Body of pancreas (tissue), 4 donors: ENCODE measurements around the gene EDAR. TPM values are rescaled to one million over a fixed set of nuclear protein-coding genes. Genes with fewer than 3 reads are reported as not detected.

Source experiments
- ATAC-seq: fragments of 150-250 bp; one replicate; pipeline ENCODE4 v1.9.1; 2016
- DNase-seq, 4 donors: peaks; one replicate each; pipeline ENCODE4 v3.0.0-alpha.2; 2019
- H3K27ac ChIP-seq, 4 donors: fragments of 200-600 bp; sonication (generic); 1 replicate in 3 of 4; 2 replicates in 1 of 4; pipeline versions ENCODE4 v1.5.1 to v1.6.1; 2016 to 2019; ENCODE audit warnings: mild to moderate bottlenecking in 1 of 4, mixed read lengths in 1 of 4, moderate library complexity in 1 of 4
- H3K27me3 ChIP-seq, 2 donors: fragments of 200-600 bp; sonication (generic); one replicate each; pipeline ENCODE4 v1.6.0; 2016; ENCODE audit warnings: mild to moderate bottlenecking in 1 of 2
- H3K36me3 ChIP-seq, 2 donors: fragments of 200-600 bp; sonication (generic); replicated peaks in 1 of 2; 2 replicates each; pipeline ENCODE4 v1.5.1; 2016; ENCODE audit warnings: low read depth in 2 of 2; ENCODE audit not compliant: insufficient read depth in 1 of 2
- H3K4me1 ChIP-seq: fragments of 200-600 bp; sonication (generic); one replicate; pipeline ENCODE4 v1.6.0; 2016
- H3K4me3 ChIP-seq, 2 donors: fragments of 200-600 bp; sonication (generic); 1 replicate in 1 of 2; 2 replicates in 1 of 2; pipeline ENCODE4 v1.5.1; 2016 to 2019
- H3K9me3 ChIP-seq, 3 donors: fragments of 200-600 bp; sonication (generic); 1 replicate in 2 of 3; 2 replicates in 1 of 3; pipeline ENCODE4 v1.5.1; 2016
- POLR2A ChIP-seq, 3 donors: fragments of 450-650 bp; IDR thresholded peaks; one replicate each; pipeline ENCODE4 v1.6.1; 2016; ENCODE audit warnings: antibody characterized with exemption in 3 of 3, mild to moderate bottlenecking in 2 of 3
- WGBS, 2 donors: methylation state at CpG; one replicate each; pipeline ENCODE4 v1.1.5; 2017; 5-methylcytosine and 5-hydroxymethylcytosine counted together
- intact Hi-C: fragments of 100-400 bp; cut with DNase I; formaldehyde crosslinking; loops from one replicate; pipeline ENCODE4 v1.15.1; 2023
- total RNA-seq, 2 donors: library from RNA; depleted of rRNA; stranded (reverse); fragments of >200 nt; gene quantifications; one replicate each; pipeline ENCODE4 v1.1.0, GENCODE V29; 2016
- TF ChIP-seq, protein P1 (sequence below), 7 experiments: fragments of 450-650 bp in 4 of 7; fragments of 200-600 bp in 3 of 7; sonication (generic) in 3 of 7; IDR thresholded peaks; one replicate each; pipeline ENCODE4 v1.5.1; 2016 to 2019; ENCODE audit warnings: antibody characterized with exemption in 7 of 7

The EDAR gene
- total RNA-seq, 2 donors from 2014 or later, result not detected

DNA sequence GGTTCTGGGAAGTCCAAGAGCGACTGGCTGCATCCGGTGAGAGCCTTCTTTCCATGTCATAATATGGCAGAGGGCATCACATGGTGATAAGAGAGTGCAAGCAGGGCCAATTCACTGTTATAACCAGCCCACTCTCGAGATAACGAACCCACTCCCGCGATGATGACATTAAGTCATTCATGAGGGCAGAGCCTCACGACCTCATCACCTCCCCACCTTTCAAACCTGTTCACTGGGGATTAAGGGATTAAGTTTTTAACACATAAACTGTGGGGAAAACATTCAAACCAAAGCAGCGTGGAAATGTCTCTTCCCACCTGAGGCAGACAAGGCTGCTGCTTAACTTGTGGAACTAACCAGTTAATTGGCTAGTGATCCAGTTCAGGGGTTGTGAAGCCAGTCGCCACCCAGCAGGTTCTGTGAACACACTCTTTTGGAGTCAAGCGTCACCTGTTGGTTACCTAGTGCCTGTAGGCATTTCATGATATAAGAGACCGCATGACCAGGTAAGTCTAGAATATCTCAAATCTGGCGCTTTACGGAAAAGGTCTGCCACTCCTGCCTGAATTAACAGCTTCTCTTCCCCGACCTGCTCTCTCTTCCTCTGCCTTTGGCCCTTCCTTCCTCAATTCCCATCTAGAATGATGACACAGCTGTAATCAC is 54.3 kb downstream of the EDAR start:
- intact Hi-C loops, result no loop called here
- WGBS, 2 donors, result 76 to 83% methylated on average over 14 of the region's 14 CpGs
- no peaks in the 10 kb centered on the region for H3K27me3 ChIP-seq
- ATAC-seq (no peak), DNase-seq (no peak)
- H3K4me3 ChIP-seq, result no peak overlapping the region
- TF ChIP-seq POLR2A (IDR thresholded peaks at IDR 0.05), result no peak
- TF ChIP-seq, protein P1, sequence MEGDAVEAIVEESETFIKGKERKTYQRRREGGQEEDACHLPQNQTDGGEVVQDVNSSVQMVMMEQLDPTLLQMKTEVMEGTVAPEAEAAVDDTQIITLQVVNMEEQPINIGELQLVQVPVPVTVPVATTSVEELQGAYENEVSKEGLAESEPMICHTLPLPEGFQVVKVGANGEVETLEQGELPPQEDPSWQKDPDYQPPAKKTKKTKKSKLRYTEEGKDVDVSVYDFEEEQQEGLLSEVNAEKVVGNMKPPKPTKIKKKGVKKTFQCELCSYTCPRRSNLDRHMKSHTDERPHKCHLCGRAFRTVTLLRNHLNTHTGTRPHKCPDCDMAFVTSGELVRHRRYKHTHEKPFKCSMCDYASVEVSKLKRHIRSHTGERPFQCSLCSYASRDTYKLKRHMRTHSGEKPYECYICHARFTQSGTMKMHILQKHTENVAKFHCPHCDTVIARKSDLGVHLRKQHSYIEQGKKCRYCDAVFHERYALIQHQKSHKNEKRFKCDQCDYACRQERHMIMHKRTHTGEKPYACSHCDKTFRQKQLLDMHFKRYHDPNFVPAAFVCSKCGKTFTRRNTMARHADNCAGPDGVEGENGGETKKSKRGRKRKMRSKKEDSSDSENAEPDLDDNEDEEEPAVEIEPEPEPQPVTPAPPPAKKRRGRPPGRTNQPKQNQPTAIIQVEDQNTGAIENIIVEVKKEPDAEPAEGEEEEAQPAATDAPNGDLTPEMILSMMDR (IDR thresholded peaks at IDR 0.05), result no peak
- no peaks in the 10 kb centered on the region for H3K36me3 ChIP-seq
- no peaks in the 10 kb centered on the region for H3K9me3 ChIP-seq
- no peak overlapping the region for H3K27ac ChIP-seq
- no peaks in the 10 kb centered on the region for H3K4me1 ChIP-seq

DNA sequence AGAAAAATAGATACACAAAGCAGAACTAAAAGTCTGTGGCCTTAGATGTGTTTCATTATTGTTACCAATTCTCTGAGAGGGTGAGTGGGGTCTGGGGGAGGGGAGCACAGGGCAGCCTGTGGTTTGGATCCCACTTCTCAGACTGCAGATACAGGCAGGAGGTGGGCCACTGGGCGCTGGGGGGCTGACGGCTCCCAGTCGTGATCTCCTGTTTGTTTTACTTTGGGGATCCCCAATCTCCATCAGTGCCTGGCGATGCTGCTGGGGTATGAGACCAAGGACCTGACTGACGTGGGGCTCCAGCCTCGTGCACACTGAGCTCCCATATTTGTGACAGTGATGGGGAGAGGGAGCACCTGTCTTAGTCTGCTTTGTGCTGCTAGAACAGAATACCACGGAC is 54.9 kb downstream of the EDAR start:
- DNase-seq, result no peak
- ATAC-seq, result no peak
- Histone ChIP-seq H3K9me3 (no peaks in the 10 kb centered on the region), H3K36me3 (no peaks in the 10 kb centered on the region), H3K27me3 (no peaks in the 10 kb centered on the region), H3K4me1 (no peaks in the 10 kb centered on the region), H3K27ac (no peak overlapping the region), H3K4me3 (no peak overlapping the region)
- 74 to 79% methylated on average over 7 of the region's 7 CpGs for WGBS, 2 donors
- intact Hi-C loops, result no loop called here
- no peak for TF ChIP-seq POLR2A (IDR thresholded peaks at IDR 0.05)
- TF ChIP-seq, protein P1 (IDR thresholded peaks at IDR 0.05), result no peak

DNA sequence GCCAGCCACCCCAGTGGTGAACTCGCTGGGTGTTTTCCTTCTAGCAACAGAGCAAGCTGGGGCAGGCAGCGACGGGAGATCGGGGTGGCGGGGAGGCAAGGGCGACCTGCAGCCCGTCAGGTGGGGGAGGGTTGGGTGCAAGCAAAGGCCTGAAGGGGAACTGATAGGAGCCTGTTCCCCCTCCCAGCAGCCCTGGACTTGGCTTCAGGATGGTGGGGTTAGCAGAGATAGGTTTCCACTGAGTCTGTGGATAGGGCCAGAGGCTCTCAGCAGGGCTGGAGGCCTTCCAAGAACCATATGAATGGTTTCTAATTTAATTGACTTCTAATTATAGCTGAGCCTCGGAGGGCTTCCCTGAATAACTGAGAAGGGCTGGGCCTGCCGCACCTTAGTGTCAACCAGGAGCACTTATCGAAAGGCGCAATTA is 55.3 kb downstream of the EDAR start:
- no peaks in the 10 kb centered on the region for H3K27me3 ChIP-seq
- WGBS, 2 donors, result 79 to 86% methylated on average over 11 of the region's 11 CpGs
- DNase-seq (no peak), ATAC-seq (no peak)
- TF ChIP-seq POLR2A (IDR thresholded peaks at IDR 0.05), result no peak
- TF ChIP-seq, protein P1 (IDR thresholded peaks at IDR 0.05), result no peak
- no peaks in the 10 kb centered on the region for H3K9me3 ChIP-seq
- intact Hi-C loops, result no loop called here
- no peak overlapping the region for H3K27ac ChIP-seq
- no peaks in the 10 kb centered on the region for H3K36me3 ChIP-seq
- no peak overlapping the region for H3K4me3 ChIP-seq
- no peaks in the 10 kb centered on the region for H3K4me1 ChIP-seq

DNA sequence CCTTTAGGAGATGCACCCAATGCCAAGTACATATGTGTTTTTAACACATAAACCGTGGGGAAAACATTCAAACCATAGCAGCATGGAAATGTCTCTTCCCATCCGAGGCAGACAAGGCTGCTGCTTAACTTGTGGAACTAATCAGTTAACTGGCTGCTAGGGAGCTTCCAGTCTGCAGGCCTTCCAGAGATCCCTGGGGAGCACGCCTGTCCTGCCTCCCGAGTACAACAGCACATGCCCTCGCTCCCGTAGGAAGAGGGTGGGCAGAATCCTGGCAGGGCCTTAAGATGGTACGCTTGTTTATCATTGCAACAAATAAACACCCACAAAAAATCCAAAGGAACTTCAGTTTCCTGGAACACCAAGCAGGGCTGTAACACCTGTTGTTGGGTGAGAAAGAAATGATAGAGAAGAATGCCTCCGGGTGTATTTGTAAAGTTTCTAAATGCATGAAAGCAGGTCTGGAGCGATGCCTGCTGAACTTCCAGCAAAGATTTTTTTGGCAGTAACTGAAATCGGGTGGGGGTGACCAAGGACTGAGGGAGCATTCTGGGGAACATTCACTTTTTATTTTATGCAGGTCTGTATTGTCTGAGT is 56.2 kb downstream of the EDAR start:
- Histone ChIP-seq H3K4me1 (no peaks in the 10 kb centered on the region), H3K4me3 (no peak overlapping the region), H3K27ac (no peak overlapping the region), H3K36me3 (no peaks in the 10 kb centered on the region), H3K27me3 (no peaks in the 10 kb centered on the region), H3K9me3 (no peaks in the 10 kb centered on the region)
- WGBS, 2 donors, result 58 to 66% methylated on average over 10 of the region's 10 CpGs
- DNase-seq, result no peak
- intact Hi-C loops, result no loop called here
- ATAC-seq, result no peak
- TF ChIP-seq POLR2A (IDR thresholded peaks at IDR 0.05), result no peak
- TF ChIP-seq, protein P1 (IDR thresholded peaks at IDR 0.05), result no peak

DNA sequence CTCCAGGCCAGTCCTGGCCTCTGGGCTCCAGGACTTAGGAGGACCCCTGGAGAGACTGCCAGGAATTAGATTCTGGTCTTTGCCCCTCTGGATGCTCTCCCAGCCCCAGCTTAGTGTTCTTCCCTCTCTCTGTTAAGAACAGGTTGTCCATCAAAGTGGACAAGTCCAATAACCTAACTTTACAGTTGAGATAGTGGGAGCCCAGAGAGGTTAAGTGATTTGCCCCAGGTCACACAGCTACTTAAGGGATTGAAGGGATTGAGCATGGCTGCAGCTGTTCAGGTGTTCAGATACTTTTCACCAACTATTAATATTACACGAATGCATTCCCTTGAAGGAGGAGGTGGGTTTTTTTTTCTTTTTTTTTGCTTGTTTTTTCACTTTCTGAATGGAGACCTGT is 57.6 kb downstream of the EDAR start:
- no peak for TF ChIP-seq POLR2A (IDR thresholded peaks at IDR 0.05)
- TF ChIP-seq, protein P1 (IDR thresholded peaks at IDR 0.05), result no peak
- DNase-seq, result no peak
- H3K36me3 ChIP-seq, result no peaks in the 10 kb centered on the region
- intact Hi-C loops, result no loop called here
- no peak for ATAC-seq
- H3K27ac ChIP-seq, result no peak overlapping the region
- WGBS, 2 donors, result 36 to 65% methylated on average over 1 of the region's 1 CpG
- no peaks in the 10 kb centered on the region for H3K9me3 ChIP-seq
- no peaks in the 10 kb centered on the region for H3K4me1 ChIP-seq
- H3K4me3 ChIP-seq, result no peak overlapping the region
- no peaks in the 10 kb centered on the region for H3K27me3 ChIP-seq
